Activated T-helper 17 cell treated with anti-CD3 and anti-CD28 coated beads, Interleukin-2, amount 50 U/mL, for 72 hours (primary cell): ENCODE results near the gene VSNL1. TPM values are rescaled to one million over a fixed set of nuclear protein-coding genes. Genes with fewer than 3 reads are reported as not detected.
"Not testable (repeated sequence)": the region's sequence is repeated elsewhere in the genome, so short reads cannot be mapped to it uniquely, and the experiment has no call there.

ENCODE experiments used
- ATAC-seq: fragments of 150-1000 bp; cut with Tn5 transposase; replicated peaks from 2 replicates; pipeline ENCODE4 v1.10.0; 2021; ENCODE audit warnings: mild to moderate bottlenecking, moderate library complexity
- H3K27ac Mint-ChIP-seq: one replicate; pipeline ENCODE4 v1.8.0; 2022; ENCODE audit warnings: mixed read lengths
- H3K27me3 Mint-ChIP-seq: one replicate; pipeline ENCODE4 v1.8.0; 2022; ENCODE audit warnings: mixed read lengths
- H3K36me3 Mint-ChIP-seq: one replicate; pipeline ENCODE4 v1.8.0; 2022; ENCODE audit warnings: low read depth, mild to moderate bottlenecking, mixed read lengths
- H3K4me1 Mint-ChIP-seq: one replicate; pipeline ENCODE4 v1.8.0; 2022; ENCODE audit warnings: mixed read lengths
- H3K4me3 Mint-ChIP-seq: one replicate; pipeline ENCODE4 v1.8.0; 2022; ENCODE audit warnings: mild to moderate bottlenecking, mixed read lengths
- H3K9me3 Mint-ChIP-seq: one replicate; pipeline ENCODE4 v1.8.0; 2022; ENCODE audit warnings: mixed read lengths
- total RNA-seq, 2 donors: library from RNA; stranded (reverse); gene quantifications; one replicate each; pipeline ENCODE4 v1.2.3, GENCODE V29; 2022

Gene VSNL1
- total RNA-seq, 2 donors from 2014 or later, result not detected

DNA sequence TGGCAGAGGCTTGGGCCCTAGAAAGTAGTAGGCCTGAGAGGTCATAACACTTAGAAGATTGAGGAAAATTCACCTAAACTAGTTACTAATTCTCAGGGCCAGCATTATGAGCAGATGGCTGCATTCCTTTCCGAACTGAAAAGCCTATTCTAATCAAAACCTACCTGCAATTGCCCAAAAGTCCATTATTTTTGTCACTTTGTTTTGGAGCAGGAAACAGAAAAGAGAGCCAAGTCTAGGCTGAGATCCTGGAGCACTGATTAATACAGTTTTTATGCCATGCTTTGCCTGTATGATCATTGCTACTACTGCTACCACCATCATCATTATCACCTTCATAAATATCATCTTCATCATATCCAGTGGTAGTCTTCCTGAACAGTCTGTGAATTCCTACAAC is 14.7 kb downstream of the VSNL1 start:
- no peaks in the 10 kb centered on the region for H3K36me3 Mint-ChIP-seq
- no peak overlapping the region for H3K27ac Mint-ChIP-seq
- H3K4me3 Mint-ChIP-seq, result no peak overlapping the region
- no peaks in the 10 kb centered on the region for H3K4me1 Mint-ChIP-seq
- H3K9me3 Mint-ChIP-seq, result peaks cover 4% of the 10 kb centered on the region
- ATAC-seq, result no peak
- H3K27me3 Mint-ChIP-seq, result peaks cover 7% of the 10 kb centered on the region

DNA sequence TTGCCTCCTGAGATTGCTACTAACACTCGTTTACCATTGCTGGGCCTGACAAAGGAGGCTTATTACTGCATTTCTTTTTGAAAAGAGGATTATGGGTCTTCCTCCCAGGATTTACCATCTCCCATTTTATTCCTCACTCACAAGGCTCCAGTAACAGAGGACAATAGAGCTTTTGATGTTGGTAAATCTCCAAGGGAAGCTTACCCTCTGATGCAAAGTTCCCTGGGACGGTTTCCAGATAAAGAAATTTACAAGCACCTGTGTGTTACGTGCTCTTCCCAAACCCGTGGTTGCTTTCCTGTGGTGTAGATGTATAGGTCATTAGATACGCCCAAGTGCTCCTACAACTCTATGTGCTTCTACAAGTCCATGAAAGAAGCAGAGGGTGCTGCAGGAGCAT is 17.1 kb downstream of the VSNL1 start:
- ATAC-seq, result no peak
- Mint-ChIP-seq H3K4me1 (no peaks in the 10 kb centered on the region), H3K36me3 (no peaks in the 10 kb centered on the region), H3K9me3 (no peaks in the 10 kb centered on the region), H3K27ac (no peak overlapping the region), H3K27me3 (peaks cover 4% of the 10 kb centered on the region), H3K4me3 (no peak overlapping the region)

DNA sequence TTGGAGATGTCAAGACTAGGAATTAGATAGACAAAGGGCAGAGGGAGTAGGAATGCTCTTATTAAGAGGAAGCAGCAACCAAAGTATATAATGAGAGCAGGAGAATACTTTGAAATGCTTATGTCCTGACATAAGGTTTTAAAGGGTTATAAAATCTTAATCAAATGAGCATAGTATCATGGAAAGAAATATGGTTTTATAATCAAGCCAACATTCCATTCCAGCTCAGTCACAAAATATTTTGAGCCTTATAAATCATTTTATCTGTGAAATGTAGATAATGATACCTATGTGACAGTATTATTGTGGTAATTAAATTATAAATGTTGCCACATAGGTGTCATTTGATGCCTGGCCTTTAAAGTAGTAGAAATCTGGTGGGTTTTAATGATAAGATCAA is 17.6 kb downstream of the VSNL1 start:
- no peak overlapping the region for H3K27ac Mint-ChIP-seq
- no peaks in the 10 kb centered on the region for H3K9me3 Mint-ChIP-seq
- no peak for ATAC-seq
- H3K36me3 Mint-ChIP-seq, result no peaks in the 10 kb centered on the region
- peaks cover 4% of the 10 kb centered on the region for H3K27me3 Mint-ChIP-seq
- no peaks in the 10 kb centered on the region for H3K4me1 Mint-ChIP-seq
- no peak overlapping the region for H3K4me3 Mint-ChIP-seq

DNA sequence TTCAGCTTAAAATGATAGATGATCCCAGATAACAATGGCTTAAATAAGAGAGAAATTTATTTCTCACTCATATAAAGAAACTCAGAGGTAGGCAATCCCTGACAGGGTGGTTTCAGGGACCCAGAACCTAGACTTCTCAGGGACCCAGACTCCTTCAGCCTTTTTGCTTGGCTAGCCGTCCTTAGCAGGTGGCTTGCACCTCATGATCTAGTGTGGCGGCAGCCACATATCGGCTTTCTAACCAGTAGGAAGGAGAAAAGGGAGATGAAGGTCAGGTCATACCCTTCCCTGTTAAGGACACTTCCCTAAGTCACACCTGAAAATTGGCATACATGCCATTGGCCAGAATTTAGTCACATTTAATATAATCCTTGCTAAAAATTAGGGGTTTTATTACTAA is 18.4 kb downstream of the VSNL1 start:
- Mint-ChIP-seq H3K36me3 (no peaks in the 10 kb centered on the region), H3K4me1 (no peaks in the 10 kb centered on the region), H3K9me3 (no peaks in the 10 kb centered on the region), H3K27me3 (peaks cover 4% of the 10 kb centered on the region), H3K4me3 (no peak overlapping the region), H3K27ac (no peak overlapping the region)
- no peak for ATAC-seq

DNA sequence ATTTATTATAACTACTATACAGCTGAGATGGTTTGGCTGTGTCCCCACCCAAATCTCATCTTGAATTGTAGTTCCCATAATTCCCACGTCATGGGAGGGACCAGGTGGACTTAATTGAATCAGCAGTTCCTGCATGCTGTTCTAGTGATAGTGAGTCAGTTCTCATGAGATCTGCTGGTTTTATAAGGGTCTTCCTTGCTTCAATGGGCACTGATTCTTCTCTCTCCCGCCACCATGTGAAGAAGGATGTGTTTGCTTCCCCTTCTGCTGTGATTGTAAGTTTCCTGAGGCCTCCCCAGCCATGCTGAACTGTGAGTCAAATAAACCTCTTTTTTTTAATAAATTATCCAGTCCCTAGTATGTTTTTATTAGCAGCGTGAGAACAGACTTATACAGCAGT is 25.2 kb downstream of the VSNL1 start:
- ATAC-seq, H3K27me3 Mint-ChIP-seq, H3K27ac Mint-ChIP-seq, H3K9me3 Mint-ChIP-seq, H3K36me3 Mint-ChIP-seq, H3K4me1 Mint-ChIP-seq, H3K4me3 Mint-ChIP-seq: not testable (repeated sequence)

DNA sequence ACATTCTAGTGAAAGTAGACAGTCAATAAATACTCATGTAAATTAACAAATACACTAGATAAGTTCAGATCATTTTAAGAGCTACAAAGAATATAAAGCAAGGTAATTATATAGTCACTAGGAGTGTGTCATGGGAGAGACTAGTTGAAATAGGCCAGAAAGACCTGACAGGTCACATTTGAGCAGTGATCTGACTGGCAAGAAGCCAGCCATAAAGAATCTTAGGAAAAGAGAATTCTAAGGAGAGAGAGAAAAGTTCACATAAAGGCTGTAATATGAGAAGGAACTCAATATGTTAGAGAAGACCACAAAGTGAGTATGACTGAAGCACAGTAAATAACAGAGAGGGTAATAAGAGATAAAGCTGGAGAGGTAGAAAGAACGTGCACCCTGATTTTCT is 31.2 kb downstream of the VSNL1 start:
- peaks cover 3% of the 10 kb centered on the region for H3K27me3 Mint-ChIP-seq
- no peak for ATAC-seq

DNA sequence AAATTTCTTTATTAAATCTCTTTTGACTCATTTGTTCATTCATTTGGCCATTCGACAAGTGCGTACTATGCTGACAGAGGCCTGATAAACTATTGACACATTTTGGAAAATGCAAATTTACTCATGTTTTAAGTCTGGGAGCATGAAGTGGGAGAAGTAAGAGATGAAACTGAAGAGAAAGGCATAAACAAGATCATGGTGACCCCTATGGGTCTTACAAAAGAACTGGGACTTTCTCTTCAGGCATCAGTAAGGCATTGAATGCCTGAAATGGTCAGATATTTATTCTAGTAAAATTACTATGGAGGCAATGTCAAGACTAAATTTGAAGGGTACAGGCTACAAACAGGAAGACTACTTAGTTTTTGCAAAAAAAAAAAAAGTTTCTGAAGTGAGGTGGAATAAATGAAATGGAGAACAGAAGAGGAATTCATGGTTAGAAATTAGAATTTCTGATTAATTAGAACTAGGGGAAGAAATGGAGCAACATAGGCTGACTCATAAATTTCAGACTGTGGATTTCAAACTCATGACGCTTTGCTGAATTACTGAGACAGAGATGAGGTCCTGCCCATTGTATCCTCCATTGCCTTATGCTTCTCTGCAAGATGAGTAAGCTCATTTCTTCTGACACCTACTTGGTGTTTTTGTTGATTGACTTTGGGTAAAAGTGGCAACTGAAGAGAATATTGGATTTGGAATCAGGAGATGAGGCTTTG is 32.7 kb downstream of the VSNL1 start:
- H3K9me3 Mint-ChIP-seq, result no peaks in the 10 kb centered on the region
- no peak for ATAC-seq
- peaks cover 3% of the 10 kb centered on the region for H3K27me3 Mint-ChIP-seq
- H3K27ac Mint-ChIP-seq, result no peak overlapping the region
- no peaks in the 10 kb centered on the region for H3K4me1 Mint-ChIP-seq
- no peak overlapping the region for H3K4me3 Mint-ChIP-seq
- H3K36me3 Mint-ChIP-seq, result no peaks in the 10 kb centered on the region

More for the DNA sequence above, 31.2 kb downstream of the VSNL1 start:
- H3K4me3 Mint-ChIP-seq, result no peak overlapping the region
- H3K4me1 Mint-ChIP-seq, result no peaks in the 10 kb centered on the region
- H3K27ac Mint-ChIP-seq, result no peak overlapping the region
- no peaks in the 10 kb centered on the region for H3K36me3 Mint-ChIP-seq
- H3K9me3 Mint-ChIP-seq, result no peaks in the 10 kb centered on the region

DNA sequence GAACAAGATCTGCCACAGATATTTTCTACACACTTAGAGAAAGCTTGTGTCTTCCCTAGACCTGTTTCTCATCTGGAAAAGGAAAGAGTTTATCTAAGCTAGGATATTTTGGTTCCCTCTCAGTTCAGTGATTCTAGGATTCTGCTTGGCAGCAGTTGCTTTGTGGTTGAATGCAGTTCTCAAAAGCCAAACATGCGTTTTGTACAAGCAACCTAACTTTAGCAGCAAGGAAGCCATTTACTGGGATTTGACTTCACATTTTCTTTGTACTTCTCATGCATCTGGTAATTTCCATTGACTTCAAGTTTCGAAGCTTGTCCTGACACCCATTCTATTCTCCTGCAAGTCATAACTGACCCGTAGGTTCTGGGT is 33.3 kb downstream of the VSNL1 start:
- ATAC-seq, result no peak
- Mint-ChIP-seq H3K36me3 (no peaks in the 10 kb centered on the region), H3K27me3 (peaks cover 3% of the 10 kb centered on the region), H3K4me1 (no peaks in the 10 kb centered on the region), H3K9me3 (no peaks in the 10 kb centered on the region), H3K27ac (no peak overlapping the region), H3K4me3 (no peak overlapping the region)

DNA sequence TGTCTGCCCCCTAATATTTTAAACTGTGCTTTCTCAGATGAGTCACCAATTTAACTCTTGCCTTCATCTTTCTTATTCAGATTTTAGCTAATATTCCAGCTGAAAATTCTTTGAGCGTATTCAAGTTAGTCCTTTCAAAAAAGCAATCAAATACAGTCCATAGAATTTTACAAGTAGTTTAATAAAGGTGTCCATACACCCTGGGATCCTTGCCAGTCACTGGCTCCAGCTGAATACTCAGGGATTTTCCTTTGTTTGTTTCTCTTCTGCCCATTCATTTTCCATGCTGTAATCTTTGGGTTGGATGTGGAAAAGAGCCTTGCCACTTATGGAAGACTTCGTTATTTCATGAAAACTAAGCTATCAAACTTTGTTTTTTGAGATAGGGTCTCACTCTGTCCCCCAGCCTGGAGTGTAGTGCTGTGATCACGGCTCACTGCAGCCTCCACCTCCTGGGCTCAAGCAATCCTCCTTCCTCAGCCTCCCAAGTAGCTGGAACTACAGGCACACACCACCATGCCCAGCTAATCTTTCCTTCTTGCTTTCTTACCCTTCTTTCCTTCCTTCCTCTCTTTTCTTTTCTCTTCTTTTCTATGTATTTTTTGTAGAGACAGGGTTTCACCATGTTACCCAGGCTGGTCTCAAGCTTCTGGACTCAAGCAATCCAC is 34.0 kb downstream of the VSNL1 start:
- ATAC-seq, result no peak
- H3K27me3 Mint-ChIP-seq, result no peaks in the 10 kb centered on the region
- H3K36me3 Mint-ChIP-seq, result no peaks in the 10 kb centered on the region
- no peaks in the 10 kb centered on the region for H3K9me3 Mint-ChIP-seq
- no peaks in the 10 kb centered on the region for H3K4me1 Mint-ChIP-seq
- H3K27ac Mint-ChIP-seq, result no peak overlapping the region
- H3K4me3 Mint-ChIP-seq, result no peak overlapping the region

DNA sequence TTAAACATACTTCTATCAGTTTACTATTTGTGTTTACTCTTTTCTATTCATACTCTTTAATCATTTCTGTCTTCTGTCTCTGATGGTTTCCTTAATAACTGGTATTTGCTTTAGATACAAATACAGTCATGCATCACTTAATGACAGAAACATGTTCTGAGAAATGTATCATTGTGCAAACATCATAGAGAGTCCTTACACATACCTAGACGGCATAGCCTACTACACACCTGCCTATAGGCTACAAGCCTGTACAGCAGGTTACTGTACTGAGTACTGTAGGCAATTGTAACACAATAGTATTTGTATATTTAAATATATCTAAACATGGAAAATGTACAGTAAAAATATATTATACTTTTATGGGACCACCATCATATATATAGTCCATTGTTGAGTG is 36.3 kb downstream of the VSNL1 start:
- no peak for ATAC-seq
- H3K36me3 Mint-ChIP-seq, result no peaks in the 10 kb centered on the region
- H3K4me3 Mint-ChIP-seq, result no peak overlapping the region
- no peak overlapping the region for H3K27ac Mint-ChIP-seq
- no peaks in the 10 kb centered on the region for H3K4me1 Mint-ChIP-seq
- H3K27me3 Mint-ChIP-seq, result peaks cover under 1% of the 10 kb centered on the region
- H3K9me3 Mint-ChIP-seq, result no peaks in the 10 kb centered on the region

DNA sequence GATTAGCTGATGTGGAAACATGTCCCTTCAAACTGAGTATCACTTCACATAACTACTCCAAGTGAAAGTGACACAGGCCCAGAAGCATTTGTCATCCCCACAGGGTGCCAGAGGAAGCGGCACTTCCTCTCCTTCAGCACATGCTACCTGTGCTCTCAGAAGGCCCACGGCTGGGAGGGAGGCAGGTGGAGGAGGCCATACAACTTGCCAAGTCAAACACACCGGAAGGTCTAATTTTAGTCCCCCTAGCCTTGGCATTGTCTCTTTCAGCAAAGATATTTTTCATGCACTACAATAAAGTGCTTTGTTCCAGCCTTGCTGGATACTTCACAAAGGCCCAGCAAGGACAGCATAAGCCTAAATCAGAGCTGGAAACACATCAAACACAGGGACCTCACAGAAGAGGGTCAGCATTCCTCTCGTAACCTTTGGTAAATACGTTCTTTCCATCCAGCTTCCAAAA is 38.0 kb downstream of the VSNL1 start:
- ATAC-seq, result no peak
- H3K27me3 Mint-ChIP-seq, result peaks cover 8% of the 10 kb centered on the region
- H3K9me3 Mint-ChIP-seq, result peaks cover 4% of the 10 kb centered on the region
- no peaks in the 10 kb centered on the region for H3K36me3 Mint-ChIP-seq
- no peak overlapping the region for H3K4me3 Mint-ChIP-seq
- H3K4me1 Mint-ChIP-seq, result no peaks in the 10 kb centered on the region
- no peak overlapping the region for H3K27ac Mint-ChIP-seq

DNA sequence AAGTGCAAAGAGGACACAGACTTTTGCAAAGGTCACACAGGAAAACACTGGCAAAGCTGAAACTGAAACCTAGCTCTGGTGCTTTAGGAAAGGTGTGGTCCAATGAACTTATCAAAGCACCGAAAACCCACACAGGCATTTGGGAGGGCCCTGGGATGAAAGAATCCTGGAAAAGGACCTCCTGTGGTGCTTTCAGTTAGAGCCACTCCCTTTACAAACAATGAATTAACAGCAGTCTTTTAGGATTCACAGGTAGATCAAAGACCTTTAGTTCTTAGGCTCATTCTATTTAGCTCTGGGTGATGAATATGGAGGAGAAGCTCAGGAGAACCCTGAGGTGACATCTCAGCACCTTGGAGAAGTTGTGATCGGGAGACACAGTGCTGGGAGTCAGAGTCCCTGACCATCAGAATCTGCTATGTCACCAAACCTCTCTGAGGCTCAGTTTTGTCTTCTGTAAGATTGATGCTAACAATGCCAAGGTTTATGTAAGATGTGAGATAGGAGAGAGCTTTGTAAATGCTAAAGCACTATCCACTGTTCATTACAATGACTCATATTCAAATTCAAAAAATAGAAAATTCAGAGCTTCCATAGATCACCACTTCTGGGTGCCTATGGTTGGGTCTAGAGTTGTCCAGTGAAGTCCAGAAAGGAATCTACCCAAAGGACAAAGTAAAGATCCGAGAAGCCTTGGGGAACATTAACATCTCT is 39.3 kb downstream of the VSNL1 start:
- peaks cover 4% of the 10 kb centered on the region for H3K9me3 Mint-ChIP-seq
- no peak overlapping the region for H3K4me3 Mint-ChIP-seq
- no peak for ATAC-seq
- peaks cover 8% of the 10 kb centered on the region for H3K27me3 Mint-ChIP-seq
- H3K4me1 Mint-ChIP-seq, result no peaks in the 10 kb centered on the region
- H3K27ac Mint-ChIP-seq, result no peak overlapping the region
- H3K36me3 Mint-ChIP-seq, result no peaks in the 10 kb centered on the region

DNA sequence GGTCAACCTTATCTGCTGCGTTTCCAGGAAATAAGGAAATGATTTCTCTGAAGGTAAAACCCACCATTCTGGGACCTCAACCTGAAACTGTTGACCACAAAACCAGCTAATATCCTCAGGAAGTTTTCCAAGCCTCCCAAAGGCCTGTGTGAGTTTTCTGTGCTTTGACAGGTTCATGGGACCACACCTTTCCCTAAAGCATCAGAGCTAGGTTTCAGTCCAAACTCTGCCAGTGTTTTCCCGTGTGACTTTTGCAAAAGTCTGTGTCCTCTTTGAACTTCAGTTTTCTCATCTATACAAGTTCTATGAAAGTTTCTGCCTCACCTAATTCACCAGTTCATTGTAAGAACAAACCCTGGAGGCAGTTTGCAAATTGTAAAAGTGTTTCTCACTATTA is 39.8 kb downstream of the VSNL1 start:
- Mint-ChIP-seq H3K36me3 (no peaks in the 10 kb centered on the region), H3K27ac (no peak overlapping the region), H3K9me3 (peaks cover 4% of the 10 kb centered on the region), H3K4me1 (no peaks in the 10 kb centered on the region), H3K27me3 (peaks cover 8% of the 10 kb centered on the region), H3K4me3 (no peak overlapping the region)
- no peak for ATAC-seq

DNA sequence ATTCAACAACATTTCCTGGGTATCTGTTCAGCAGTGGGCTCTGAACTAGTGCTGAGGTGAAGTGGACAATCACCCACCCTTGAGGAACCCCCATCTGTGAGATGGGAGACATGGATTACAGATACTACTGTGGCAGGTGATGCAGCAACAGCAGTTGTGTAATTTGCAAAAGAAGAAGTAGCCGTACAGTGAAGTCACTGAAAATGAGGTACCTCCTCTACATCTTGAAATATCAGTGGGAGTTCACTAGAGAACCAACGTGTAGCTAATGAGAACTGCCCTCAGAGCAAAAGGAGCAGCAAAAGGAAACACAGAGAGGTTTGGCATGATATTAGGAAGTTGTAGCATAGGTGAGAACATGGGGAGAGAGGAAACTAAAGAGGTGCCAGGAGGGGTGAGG is 41.3 kb downstream of the VSNL1 start:
- Mint-ChIP-seq H3K4me1 (no peaks in the 10 kb centered on the region), H3K27me3 (peaks cover 11% of the 10 kb centered on the region)
- no peak for ATAC-seq

DNA sequence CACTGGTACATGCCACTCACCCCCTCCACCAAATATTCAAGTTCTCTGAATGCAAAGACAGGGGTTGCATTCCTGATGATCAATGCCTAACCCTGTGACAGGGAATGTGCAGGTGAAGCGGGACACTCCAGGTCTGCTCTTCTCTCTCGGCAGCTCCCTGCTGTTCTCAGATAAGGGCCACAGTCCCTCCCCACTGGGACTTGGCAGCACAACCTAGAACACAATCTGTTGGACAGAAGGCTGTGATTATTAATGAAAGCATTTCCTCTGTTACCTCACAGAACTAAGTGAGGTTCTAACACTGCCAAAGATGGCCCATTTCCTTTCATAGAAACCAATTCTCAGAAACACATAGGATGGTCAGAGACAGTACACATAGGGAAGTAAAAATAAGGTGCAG is 42.7 kb downstream of the VSNL1 start:
- H3K4me3 Mint-ChIP-seq, result no peak overlapping the region
- no peaks in the 10 kb centered on the region for H3K36me3 Mint-ChIP-seq
- no peak for ATAC-seq
- H3K4me1 Mint-ChIP-seq, result no peaks in the 10 kb centered on the region
- no peak overlapping the region for H3K27ac Mint-ChIP-seq
- H3K9me3 Mint-ChIP-seq, result peaks cover 4% of the 10 kb centered on the region
- peaks cover 11% of the 10 kb centered on the region for H3K27me3 Mint-ChIP-seq

More for the DNA sequence above, 41.3 kb downstream of the VSNL1 start:
- H3K9me3 Mint-ChIP-seq, result peaks cover 4% of the 10 kb centered on the region
- no peaks in the 10 kb centered on the region for H3K36me3 Mint-ChIP-seq
- H3K4me3 Mint-ChIP-seq, result no peak overlapping the region
- no peak overlapping the region for H3K27ac Mint-ChIP-seq
